HPDE6-E6E7 (cell line): ENCODE measurements around the gene RNU5B-1.

Experiments used
- DNase-seq: peaks from one replicate; pipeline ENCODE4 v3.0.0; 2011; ENCODE audit warnings: missing footprints; ENCODE audit errors: extremely low spot score

RNU5B-1 gene

DNA sequence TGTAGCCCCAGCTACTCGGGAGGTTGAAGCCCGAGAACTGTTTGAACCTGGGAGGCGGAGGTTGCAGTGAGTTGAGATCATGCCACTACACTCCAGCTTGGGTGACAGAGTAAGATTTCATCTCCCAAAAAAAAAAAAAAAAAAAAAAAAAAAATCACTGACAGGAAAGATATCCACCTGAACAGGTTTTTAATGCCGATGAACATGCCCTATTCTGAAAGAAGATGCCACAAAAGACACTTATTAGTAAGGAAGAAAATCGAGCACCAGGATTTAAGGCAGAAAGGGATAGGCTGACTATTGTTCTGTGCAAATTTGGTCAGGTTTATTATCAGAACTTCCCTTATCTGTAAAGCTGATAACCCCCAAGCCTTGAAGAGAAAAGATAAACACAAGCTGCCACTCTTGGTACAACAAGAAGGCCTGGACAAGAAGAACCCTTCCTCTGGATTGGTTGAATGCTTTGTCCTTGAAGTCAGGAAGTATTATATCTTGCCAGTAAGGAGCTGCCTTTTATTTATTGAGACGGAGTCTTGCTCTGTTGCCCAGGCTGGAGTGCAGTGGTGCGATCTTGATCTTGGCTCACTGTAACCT, 15.1 kb upstream of the RNU5B-1 start:
- no peak for DNase-seq

DNA sequence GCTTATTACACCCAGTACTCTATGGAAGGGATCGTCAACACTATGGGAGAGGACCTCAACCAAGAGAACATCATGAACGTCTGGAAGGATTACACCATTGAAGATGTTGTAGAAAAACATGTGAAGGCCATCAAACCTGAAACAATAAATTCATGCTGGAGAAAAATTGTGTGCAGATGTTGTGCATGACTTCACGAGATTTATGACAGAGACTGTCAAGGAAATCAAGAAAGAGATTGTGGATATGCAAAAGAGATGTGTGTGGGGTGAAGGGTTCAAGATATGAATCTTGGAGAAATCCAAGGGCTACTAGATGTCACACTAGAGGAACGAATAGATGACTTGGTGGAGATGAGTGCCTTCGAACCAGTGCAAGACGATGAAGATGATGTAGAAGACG, 14.2 kb upstream of the RNU5B-1 start:
- DNase-seq = no peak

DNA sequence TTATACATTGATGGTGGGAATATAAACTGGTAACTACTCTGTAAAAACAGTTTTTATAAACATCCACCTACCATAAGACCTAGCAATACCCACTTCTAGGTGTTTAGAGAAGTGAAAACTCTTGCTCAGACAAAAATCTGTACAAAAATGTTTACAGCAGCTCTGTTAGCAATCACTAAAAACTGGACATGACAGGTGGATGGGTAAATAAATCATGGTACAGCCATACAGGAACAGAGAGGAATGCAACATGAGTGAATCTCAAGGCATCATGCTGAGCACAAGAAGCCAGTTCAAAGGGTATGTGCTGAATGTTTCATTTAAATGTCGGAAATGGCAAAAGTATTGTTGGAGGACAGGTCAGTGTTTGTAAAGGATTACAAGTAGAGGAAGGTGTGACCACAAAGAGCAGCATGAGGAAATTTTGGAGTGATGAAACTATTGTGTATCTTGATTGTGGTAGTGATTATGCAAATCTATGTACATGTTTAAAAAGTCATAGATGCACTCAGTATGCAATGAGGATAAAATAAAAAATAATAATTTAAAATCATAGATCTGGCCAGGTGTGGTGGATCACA, 11.4 kb upstream of the RNU5B-1 start:
- DNase-seq = no peak

DNA sequence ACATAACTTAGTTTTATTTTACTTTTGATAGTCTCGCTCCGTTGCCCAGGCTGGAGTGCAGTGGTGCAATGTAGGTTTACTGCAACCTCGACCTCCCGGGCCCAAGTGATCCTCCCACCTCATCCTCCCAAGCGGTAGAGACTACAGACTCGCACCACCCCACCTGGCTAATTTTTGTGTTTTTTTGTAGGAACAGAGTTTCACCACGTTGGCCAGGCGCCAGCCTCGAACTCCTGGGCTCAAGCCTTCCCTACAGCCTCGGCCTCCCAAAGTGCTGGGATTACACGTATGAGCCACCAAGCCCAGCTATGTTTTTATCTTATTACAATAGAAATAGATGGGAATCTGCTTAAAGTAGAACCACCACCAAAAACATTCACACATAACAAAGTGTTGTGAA, 5.7 kb upstream of the RNU5B-1 start:
- DNase-seq = no peak

DNA sequence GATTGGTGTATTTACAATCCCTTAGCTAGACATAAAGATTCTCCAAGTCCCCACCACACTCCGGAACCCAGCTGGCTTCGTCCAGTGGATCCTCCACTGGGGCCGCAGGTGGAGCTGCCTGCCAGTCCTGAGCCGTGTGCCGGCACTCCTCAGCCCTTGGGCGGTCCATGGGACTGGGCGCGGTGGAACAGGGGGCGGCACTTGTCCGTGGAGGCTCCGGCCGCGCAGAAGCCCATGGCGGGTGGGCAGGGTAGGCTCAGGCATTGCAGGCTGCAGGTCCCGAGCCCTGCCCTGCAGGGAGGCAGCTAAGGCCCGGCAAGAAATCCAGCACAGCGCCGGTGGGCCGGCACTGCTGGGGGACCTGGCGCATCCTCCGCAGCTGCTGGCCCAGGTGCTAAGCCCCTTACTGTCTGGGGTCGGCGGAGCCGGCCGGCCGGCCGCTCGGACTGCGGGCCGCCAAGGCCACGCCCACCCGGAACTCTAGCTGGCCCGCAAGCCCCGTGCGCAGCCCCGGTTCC, 3.5 kb upstream of the RNU5B-1 start:
- no peak for DNase-seq

DNA sequence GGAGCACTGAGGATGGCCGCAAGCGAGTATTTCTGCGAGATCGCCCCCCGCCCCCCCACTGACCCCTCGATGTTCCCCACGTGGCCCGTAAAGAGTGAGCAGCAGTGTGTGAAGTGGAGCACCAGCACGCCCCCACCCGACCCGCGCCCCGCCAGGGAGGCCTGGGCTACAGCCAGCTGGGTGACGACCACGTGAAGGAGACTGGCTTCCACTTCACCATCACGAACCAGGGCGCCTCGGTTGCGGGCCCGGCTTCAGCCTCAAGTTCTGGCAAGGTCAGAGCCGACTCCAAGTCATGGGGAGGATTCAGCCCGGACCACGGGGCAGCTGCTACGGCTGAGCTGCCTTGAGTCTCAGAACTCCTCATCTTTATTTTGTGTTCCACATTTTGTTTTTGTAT, 2.4 kb upstream of the RNU5B-1 start:
- DNase-seq = no peak

DNA sequence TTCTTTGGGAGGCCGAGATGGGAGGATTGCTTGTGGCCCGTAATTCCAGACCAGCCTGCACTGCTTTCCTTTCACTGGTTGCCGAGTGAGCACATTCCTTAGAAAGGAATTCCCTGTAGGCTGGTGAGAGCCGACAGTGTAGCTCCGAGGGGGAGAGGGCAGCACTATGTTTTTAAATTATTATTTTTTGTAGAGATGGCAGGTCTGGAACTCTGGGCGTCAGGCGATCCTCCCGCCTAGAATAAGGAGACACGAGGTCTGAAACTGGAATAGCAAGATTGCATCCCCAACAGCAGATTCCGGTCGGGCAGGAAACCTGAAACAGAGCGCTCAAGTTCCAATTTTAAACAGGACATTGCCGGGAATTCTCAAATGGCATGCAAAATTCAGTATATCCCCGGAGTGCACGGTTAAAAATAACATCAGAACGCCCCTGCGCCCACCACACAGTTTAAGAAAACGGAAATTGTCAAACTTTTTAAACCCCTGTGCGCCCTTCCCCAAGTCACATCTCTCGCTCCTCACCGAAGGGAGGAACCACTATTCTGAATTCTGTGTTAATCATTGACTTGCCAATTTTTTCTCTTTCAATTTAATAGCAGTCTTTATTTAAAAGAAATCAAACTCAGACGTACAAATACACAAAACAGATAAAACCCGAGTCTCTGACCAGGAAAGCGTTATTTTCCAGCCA, 643 bp upstream of the RNU5B-1 start:
- peak; percentile 54 for DNase-seq

DNA sequence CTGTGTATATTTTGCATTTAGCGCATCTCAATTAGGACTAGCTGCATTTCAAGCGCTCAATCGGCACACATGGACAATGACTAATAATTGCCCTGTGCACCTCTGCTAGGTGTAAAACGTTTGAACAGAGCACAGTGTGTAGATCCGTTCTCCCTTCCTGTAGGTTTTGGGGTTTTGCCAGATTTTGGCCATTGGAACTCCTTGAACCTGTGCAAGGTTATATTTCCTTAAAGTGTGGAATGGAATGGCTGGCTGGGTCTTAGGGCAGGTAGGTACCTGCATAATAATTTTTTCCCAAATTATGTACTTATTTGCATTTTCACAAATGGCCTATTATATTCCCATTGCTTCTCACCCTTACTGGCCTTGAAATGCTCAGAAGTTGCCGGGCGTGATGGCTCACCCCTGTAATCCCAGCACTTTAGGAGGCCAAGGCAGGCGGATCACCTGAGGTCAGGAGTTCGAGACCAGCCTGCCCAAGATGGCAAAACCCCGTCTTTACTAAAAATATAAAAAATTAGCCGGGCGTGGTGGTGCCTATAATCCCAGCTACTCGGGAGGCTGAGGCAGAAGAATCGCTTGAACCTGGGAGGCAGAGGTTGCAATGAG, 777 bp downstream of the RNU5B-1 start:
- DNase-seq = no peak

DNA sequence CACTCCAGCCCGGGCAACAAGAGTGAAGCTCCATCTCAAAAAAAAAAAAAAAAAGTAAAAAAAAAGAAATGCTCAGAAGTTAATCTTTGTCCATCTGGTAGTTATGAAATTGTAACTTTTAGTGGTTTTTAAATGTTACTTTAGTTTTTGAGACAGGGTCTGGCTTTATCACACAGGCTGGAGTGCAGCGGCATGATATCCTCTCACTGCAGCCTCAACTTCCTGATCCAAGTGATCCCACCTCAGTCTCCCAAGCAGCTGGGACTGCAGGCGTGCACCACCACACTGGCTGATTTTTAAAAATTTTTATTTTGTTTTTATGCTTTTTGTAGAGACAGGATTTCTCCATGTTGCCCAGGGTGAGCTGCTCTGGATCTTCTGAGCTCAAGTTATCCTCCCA, 1.3 kb downstream of the RNU5B-1 start:
- no peak for DNase-seq

DNA sequence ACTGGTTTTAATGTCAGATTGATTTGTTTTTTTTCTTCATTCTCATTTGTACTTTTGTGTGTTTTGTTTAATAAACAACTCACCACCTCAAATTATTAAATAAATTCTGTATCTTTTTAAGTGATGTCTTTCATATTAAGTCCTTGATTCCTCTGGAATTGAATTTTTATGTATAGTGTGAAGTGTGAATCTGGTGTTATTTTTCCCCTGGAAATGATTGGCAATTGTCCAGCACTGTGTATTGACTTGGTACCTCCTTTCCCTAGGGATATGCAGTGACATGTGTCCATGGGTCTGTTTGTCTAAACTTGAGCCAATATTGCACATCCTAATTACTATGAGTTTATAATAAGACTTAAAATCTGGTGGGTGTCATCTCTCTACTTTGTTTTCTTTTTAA, 2.1 kb downstream of the RNU5B-1 start:
- DNase-seq = no peak

DNA sequence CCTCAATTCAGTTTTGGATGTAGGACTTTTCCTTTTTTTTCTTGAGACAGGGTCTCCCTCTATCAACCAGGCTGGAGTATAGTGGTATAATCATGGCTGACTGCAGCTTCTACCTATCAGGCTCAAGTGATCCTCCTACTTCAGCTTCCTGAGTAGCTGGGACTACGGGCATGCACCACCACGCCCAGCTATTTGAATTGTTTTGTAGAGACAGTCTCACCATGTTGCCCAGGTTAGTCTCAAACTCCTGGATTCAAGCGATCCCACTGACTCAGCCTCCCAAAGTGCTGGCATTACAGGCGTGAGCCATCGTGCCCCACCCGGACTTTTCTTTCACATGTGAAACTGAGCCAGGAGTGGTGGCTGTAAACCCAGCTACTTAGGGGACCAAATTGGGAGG, 3.5 kb downstream of the RNU5B-1 start:
- DNase-seq = no peak

DNA sequence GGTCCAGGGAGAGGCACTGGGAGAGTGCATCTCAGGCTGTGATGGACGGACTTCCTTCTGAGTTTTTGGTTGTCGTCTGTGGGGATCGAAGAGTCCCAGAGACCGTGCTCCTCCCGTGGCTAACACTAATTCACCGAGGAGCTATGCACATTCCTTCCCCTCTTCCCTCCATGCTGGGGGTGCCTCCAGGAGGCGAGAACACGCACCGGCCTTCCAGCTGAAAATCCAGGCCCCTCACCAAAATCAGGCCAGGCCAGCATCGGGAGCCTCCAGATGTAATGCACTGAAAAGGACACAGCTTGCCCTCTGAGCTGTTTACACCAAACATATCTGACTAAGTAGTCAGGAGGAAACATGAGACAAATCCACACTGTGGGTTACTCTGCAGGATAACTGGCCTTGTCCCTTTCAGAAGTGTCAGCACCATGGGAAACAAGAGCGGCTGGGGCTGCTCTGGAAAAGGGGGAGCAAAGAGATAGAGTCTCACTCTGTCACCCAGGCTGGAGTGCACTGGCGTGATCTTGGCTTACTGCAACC, 5.5 kb downstream of the RNU5B-1 start:
- no peak for DNase-seq

DNA sequence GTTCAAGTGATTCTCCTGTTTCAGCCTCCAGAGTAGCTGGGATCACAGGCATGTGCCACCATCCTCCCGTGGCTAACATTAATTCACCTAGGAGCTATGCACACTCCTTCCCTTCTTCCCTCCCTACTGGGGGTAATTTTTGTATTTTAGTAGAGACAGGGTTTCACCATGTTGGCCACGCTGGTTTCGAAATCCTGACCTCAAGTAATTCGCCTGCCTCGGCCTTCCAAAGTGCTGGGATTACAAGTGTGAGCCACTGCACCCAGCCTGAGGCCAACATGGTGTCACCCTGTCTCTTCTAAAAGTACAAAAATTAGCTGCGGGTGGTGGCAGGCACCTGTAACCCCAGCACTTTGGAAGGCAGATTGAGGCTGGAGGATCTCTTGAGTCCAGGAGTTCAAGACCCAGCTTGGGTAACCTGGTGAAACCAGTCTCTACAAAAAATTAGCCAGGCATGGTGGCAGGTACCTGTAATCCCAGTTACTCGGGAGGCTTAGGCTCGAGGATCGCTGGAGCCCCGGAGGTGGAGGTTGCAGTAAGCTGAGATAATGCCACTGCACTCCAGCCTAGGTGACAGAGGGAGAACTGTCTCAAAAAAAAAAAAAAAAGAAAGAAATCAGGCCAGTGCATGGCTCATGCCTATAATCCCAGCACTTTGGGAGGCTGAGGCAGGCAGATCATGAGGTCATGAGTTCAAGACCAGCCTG, 6.1 kb downstream of the RNU5B-1 start:
- DNase-seq = no peak

DNA sequence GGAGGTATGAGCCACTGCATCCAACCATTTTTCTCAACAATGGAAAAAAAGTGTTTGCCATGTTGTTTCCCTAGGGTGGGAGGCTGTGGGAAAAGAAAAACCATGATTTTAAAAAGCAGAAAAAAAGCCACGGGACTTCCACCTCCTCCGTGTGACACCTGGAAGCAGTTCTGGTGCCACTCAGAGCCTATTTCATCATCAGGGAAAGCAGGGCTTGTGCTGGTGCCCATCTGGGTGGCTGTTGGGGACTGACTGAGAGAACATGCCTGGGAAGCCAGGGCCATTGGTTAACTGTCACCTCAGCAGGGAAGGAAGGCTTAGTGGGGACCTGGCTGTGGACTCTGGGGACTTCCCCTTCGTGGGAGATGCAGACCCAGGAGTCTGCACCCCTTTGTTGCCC, 7.3 kb downstream of the RNU5B-1 start:
- no peak for DNase-seq

DNA sequence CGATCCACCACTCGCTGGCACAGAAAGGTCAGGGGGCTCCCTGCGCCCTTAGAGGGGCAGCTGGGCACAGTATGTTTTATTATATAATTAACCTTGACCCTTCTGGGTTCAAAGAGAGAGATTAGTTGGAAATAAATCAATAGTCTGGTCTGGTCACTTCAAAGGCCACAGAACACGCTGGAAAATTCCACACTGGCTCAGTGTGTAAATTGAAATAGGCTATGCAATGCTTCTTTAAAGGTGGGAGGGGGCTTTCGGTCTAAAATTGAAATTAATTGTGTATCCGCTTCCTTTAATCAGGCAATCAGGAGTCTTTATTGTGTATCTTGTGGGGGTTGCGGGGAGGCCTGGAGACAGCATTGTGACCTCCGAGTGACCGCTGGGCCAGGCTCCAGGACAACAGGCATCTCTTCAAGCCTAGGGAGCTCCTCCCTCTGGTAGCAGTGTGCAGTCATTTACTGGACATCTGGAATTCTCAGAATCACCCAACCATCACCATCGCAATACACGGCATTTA, 8.0 kb downstream of the RNU5B-1 start:
- no peak for DNase-seq

DNA sequence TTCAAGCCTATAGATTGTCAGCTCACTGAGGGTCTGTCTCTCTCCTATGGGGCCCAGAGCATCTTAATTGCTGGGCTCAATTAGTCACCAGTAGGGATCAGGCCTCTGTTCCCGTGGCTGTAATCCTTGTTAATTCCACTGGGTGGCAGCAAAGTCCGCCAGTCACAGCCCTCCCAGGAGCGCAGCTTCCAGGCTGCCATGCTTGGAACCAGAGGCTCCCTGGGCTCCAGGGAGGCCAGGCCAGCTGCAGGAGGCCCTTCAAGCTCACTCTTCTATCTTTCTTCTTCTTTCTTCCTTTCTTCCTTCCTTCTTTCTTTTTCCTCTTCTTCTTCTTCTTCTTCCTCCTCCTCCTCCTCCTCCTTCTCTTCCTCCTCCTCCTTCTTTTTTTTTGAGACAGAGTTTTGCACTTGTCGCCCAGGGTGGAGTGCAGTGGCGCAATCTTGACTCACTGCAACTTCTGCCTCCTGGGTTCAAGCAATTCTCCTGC, 14.4 kb downstream of the RNU5B-1 start:
- DNase-seq = peak; percentile 86

DNA sequence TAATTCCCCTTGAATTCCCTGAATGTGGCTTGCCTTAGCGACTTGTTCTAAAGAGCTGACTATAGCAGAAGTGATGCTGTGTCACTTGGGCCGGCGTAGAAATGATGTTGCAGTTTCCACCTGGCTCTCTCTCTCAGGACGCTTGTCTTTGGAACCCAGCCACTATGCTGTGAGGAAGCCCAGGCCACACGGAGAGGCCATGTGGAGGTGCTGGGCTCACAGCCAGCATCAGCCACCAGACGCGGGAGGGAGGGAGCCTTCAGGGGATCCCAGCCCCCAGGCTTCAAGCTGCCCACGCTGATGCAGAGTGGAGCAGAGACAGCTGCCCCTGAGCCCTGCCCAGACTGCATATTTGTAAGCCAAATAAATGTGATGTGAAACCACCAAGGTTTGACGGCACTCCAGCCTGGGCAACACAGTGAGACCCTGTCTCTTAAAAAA, 18.6 kb downstream of the RNU5B-1 start:
- DNase-seq = no peak

DNA sequence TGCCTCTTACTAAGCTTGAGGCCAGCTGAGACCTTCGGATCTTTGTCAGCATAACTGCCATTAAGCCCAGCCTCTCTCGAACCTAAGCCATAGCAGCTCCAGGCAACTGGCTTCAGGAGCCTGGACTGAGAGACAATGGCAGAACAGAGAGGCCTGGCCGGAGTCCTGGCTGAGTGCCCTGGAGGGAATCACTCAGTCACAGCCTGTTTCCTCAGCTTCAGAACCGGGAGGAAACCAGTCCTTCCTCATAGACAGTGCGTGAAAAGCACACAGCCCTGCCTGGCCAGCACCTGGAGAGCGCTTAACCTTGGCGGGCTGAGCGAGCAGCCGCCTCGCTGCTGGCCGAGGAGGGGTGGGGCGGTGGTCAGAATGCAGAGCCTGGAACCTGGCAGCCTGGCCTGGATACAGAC, 21.6 kb downstream of the RNU5B-1 start:
- DNase-seq = no peak

DNA sequence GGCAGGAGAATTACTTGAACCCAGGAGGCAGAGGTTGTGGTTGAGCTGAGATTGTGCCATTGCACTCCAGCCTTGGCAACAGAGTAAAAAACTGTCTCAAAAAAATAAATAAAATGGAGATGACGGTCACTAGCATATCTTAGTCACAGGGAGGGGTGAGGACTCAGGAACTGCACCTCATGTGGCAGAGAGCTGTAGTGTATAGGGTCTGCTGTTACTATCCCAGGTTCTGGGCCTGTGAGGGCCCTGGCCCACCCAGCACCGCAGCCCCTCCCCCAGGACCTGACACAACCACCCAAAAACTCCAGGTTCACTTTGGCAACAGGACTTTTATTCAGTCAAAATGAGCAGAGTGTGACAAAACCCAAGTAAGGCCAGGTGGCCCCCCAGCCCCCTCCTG, 22.3 kb downstream of the RNU5B-1 start:
- DNase-seq = no peak

DNA sequence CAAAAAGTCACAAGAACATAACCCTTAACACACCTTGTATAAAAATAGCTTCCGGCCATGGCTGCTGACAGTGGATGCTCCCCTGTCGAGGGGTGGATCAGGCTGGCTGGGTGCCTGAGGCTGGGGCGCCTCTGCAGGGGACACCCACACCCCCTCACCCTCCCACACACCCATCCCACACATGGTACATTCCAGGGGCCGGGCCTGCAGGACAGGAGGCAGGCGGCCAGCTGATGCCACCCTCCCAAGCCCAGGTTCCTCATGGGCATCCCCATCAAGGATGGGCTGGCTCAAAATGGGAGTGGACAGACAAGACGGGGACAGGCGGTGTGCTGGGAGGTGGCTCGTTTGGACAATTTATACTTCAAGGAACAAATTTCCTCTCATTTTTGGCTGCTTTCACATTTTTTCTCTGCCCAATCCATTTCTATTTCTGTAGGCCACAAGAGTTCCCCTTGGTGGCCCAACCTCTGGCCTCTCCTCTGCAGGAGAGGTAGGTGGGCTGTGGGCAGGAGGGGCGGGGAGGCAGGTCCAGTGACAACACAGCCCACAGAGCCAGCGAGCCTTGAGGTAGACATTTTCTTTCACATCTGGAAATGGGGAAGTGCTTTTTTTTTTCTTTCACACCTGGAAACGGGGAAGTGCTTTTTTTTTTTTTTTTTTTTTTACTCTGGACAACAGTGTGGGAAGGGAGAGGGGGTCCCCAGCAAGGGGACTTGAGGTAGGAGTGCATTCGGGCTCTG, 23.3 kb downstream of the RNU5B-1 start:
- DNase-seq = no peak
